Prostate gland (tissue), 2 donors: ENCODE measurements around the gene DZIP1. TPM values are rescaled to one million over a fixed set of nuclear protein-coding genes. Genes with fewer than 3 reads are reported as not detected.

Source experiments
- DNase-seq: peaks from one replicate; pipeline ENCODE4 v3.0.0-alpha.2; 2019; ENCODE audit warnings: low spot score
- H3K27ac ChIP-seq, 2 donors: fragments of 200-600 bp; sonication (generic); 2 replicates each; pipeline ENCODE4 v1.5.1; 2017 to 2019
- H3K27me3 ChIP-seq: fragments of 200-600 bp; sonication (generic); replicated peaks from 2 replicates; pipeline ENCODE4 v1.5.1; 2019; ENCODE audit not compliant: insufficient read depth
- H3K36me3 ChIP-seq, 2 donors: fragments of 200-600 bp; sonication (generic); 1 replicate in 1 of 2; 2 replicates in 1 of 2; pipeline versions ENCODE4 v1.5.1 to v1.8.1; 2017 to 2019
- H3K4me1 ChIP-seq: fragments of 200-600 bp; sonication (generic); replicated peaks from 2 replicates; pipeline ENCODE4 v1.5.1; 2019
- H3K4me3 ChIP-seq, 2 donors: fragments of 200-600 bp; sonication (generic); 2 replicates each; pipeline ENCODE4 v1.5.1; 2017 to 2019
- H3K9me3 ChIP-seq: fragments of 200-600 bp; sonication (generic); 2 replicates; pipeline ENCODE4 v1.5.1; 2017
- CTCF ChIP-seq, 4 experiments: fragments of 200-600 bp in 2 of 4; fragments of 450-650 bp in 2 of 4; sonication (generic) in 2 of 4; IDR thresholded peaks; 1 replicate in 3 of 4; 2 replicates in 1 of 4; pipeline ENCODE4 v1.5.1; 2016 to 2019; ENCODE audit warnings: antibody characterized with exemption in 4 of 4, mild to moderate bottlenecking in 2 of 4, moderate library complexity in 2 of 4
- POLR2A ChIP-seq: fragments of 450-650 bp; IDR thresholded peaks from one replicate; pipeline ENCODE4 v1.6.1; 2016; ENCODE audit warnings: antibody characterized with exemption, mild to moderate bottlenecking
- POLR2AphosphoS5 ChIP-seq: sonication (generic); formaldehyde crosslinking; IDR thresholded peaks from one replicate; pipeline ENCODE4 v1.6.1; 2017; ENCODE audit warnings: antibody characterized with exemption
- WGBS: methylation state at CpG from one replicate; pipeline ENCODE4 v1.1.5; 2018; 5-methylcytosine and 5-hydroxymethylcytosine counted together
- intact Hi-C: fragments of 100-400 bp; cut with DNase I; formaldehyde crosslinking; loops from one replicate; pipeline ENCODE4 v1.14.2; 2022
- total RNA-seq, 2 donors: library from RNA; depleted of rRNA; stranded (reverse); fragments of >200 nt; gene quantifications; one replicate each; pipeline ENCODE4 v1.1.0, GENCODE V29; 2016

The DZIP1 gene
- total RNA-seq, 2 donors from 2014 or later = 6.4 to 19.0 TPM

- intact Hi-C loops = no loop called here
- DNase-seq = no peak
- Histone ChIP-seq H3K4me1 (peaks cover 7% of the 10 kb centered on the region), H3K4me3 (no peak overlapping the region), H3K36me3 (no peaks in the 10 kb centered on the region), H3K27ac (no peak overlapping the region), H3K9me3 (no peaks in the 10 kb centered on the region), H3K27me3 (no peaks in the 10 kb centered on the region)
- 71% methylated on average over 2 of the region's 2 CpGs for WGBS
- TF ChIP-seq POLR2A (no peak), POLR2AphosphoS5 (no peak), CTCF (IDR thresholded peaks at IDR 0.05) (no peak)
Measured at GRCh38 chr13:95601216-95601615, 43.3 kb downstream of the DZIP1 start.

- WGBS = 43% methylated on average over 1 of the region's 1 CpG
- no peak for DNase-seq
- intact Hi-C loops = no loop called here
Measured at GRCh38 chr13:95596701-95597100, 47.8 kb downstream of the DZIP1 start.

GRCh38 chr13:95593462-95593861, 51.0 kb downstream of the DZIP1 start:
- intact Hi-C loops = no loop called here

More at GRCh38 chr13:95596701-95597100, 47.8 kb downstream of the DZIP1 start:
- no peaks in the 10 kb centered on the region for H3K9me3 ChIP-seq
- H3K36me3 ChIP-seq = no peaks in the 10 kb centered on the region
- H3K27me3 ChIP-seq = no peaks in the 10 kb centered on the region
- H3K4me3 ChIP-seq = no peak overlapping the region
- H3K4me1 ChIP-seq = no peaks in the 10 kb centered on the region
- no peak for TF ChIP-seq CTCF (IDR thresholded peaks at IDR 0.05)
- TF ChIP-seq POLR2AphosphoS5 = no peak
- no peak for TF ChIP-seq POLR2A
- no peak overlapping the region for H3K27ac ChIP-seq

GRCh38 chr13:95588721-95589120, 55.8 kb downstream of the DZIP1 start:
- Histone ChIP-seq H3K27ac (no peak overlapping the region), H3K9me3 (no peaks in the 10 kb centered on the region), H3K36me3 (no peaks in the 10 kb centered on the region), H3K27me3 (no peaks in the 10 kb centered on the region), H3K4me1 (no peaks in the 10 kb centered on the region), H3K4me3 (no peak overlapping the region)
- intact Hi-C loops = no loop called here
- TF ChIP-seq POLR2A = no peak
- TF ChIP-seq POLR2AphosphoS5 = no peak
- no peak for TF ChIP-seq CTCF (IDR thresholded peaks at IDR 0.05)
- WGBS = 99% methylated on average over 2 of the region's 2 CpGs
- no peak for DNase-seq

More at GRCh38 chr13:95593462-95593861, 51.0 kb downstream of the DZIP1 start:
- DNase-seq = no peak
- no peak for TF ChIP-seq POLR2A
- H3K27ac ChIP-seq = no peak overlapping the region
- H3K9me3 ChIP-seq = no peaks in the 10 kb centered on the region
- 48% methylated on average over 1 of the region's 1 CpG for WGBS
- no peaks in the 10 kb centered on the region for H3K4me1 ChIP-seq
- no peaks in the 10 kb centered on the region for H3K27me3 ChIP-seq
- H3K4me3 ChIP-seq = no peak overlapping the region
- no peaks in the 10 kb centered on the region for H3K36me3 ChIP-seq

- no peaks in the 10 kb centered on the region for H3K4me1 ChIP-seq
- WGBS = 84% methylated on average over 3 of the region's 3 CpGs
- H3K27ac ChIP-seq = no peak overlapping the region
- TF ChIP-seq POLR2A = no peak
- TF ChIP-seq POLR2AphosphoS5 = no peak
- no peak for TF ChIP-seq CTCF (IDR thresholded peaks at IDR 0.05)
- H3K36me3 ChIP-seq = no peaks in the 10 kb centered on the region
- intact Hi-C loops = no loop called here
- no peaks in the 10 kb centered on the region for H3K9me3 ChIP-seq
- no peak overlapping the region for H3K4me3 ChIP-seq
- no peak for DNase-seq
- H3K27me3 ChIP-seq = no peaks in the 10 kb centered on the region
Measured at GRCh38 chr13:95588134-95588533, 56.4 kb downstream of the DZIP1 start.
